HG03520 (cell line): ENCODE data around the gene BAZ2B.
"Not testable (repeated sequence)": the region's sequence is repeated elsewhere in the genome, so short reads cannot be mapped to it uniquely, and the experiment has no call there.

ENCODE experiments used
- ATAC-seq: cut with Tn5 transposase; IDR thresholded peaks from one replicate; pipeline ENCODE4 v1.9.1; 2021; ENCODE audit warnings: mild to moderate bottlenecking, moderate library complexity; ENCODE audit not compliant: unreplicated experiment

Gene BAZ2B

DNA sequence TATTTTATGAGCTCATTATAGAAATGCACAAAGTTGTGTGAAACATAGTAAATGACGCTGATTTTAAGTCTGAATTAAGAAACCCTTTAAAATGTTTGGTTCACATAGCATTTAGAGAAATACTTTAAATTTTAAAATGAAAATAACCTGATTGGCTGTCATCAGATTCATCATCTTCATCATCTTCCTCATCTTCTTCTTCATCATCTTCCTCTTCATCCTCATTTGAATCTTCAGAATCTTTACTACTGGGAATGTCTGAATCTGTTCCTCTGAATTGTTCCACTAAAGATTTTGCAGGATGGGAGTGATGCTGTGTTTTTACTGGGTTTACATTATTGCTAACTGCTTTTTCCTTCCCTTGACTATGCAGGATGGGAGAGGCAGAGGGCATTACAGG is 183.7 kb downstream of the BAZ2B start:
- ATAC-seq, result no peak

DNA sequence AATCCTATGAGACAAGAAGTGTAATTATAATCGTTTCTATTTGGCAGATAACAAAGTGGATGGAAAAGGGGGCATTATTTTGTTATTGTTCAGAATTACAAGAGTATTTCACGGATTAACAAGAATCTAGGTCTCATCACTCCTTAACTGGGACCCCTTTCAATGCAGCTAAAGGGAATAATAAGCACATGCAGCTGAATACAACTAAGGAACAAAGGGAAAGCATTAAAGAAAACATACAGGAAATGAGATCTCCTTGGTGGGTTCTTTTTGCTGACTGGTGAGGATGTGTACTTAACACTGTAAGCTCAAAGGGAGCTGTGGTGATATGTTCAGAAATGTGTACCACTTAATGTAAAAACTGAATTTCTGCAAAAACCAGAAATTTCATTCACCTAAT is 189.3 kb downstream of the BAZ2B start:
- ATAC-seq, result no peak

DNA sequence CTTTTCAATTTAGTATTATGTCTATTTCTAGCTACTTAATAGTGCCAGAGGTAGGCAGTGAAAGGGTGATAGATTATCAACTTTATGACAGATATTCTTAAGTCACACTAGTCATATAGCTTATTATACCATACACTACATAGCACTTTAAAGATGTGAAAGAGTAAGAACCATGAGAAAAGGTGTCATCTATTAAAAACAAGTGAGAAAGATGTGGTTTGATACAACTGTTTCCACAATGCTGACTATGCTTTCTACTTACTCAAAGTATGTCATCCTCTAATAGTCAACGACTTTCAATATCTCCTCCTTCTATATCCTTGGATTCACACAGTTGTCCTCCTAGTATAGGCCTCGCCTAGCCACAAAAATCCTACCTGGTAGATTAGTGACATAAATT is 196.9 kb downstream of the BAZ2B start:
- ATAC-seq, result no peak

DNA sequence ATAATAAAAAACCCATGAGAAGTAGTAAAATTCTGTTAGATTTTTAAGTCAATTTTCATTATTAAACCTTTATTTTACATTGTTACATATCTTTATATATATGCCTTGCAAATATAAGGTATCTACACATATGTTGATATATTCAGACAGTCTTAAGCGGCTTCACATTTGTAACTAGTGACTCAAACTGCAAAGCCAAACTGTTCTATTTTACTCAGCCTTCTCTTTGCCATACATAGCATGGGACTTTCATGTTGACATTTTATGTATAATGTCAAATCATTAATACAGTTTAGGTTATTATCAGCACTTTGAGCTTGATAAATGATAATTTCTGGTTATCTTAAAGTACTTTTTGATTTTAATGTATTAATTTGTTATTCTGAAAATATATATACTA is 204.9 kb downstream of the BAZ2B start:
- peak; percentile 70 for ATAC-seq

DNA sequence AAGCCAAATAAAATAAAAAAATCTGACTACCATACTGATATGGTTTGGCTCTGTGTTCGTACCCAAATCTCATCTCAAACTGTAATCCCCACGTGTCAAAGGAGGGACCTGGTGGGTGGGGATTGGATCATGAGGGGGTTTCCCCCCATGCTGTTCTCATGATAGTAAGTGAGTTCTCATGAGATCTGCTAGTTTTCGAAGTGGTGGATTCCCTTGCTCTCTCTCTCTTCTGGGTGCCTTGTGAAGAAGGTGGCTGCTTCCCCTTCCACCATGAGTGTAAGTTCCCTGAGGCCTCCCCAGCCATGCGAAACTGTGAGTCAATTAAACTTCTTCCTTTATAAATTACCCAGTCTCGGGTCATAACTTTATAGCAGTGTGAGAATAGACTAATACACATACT is 206.1 kb downstream of the BAZ2B start:
- no peak for ATAC-seq

DNA sequence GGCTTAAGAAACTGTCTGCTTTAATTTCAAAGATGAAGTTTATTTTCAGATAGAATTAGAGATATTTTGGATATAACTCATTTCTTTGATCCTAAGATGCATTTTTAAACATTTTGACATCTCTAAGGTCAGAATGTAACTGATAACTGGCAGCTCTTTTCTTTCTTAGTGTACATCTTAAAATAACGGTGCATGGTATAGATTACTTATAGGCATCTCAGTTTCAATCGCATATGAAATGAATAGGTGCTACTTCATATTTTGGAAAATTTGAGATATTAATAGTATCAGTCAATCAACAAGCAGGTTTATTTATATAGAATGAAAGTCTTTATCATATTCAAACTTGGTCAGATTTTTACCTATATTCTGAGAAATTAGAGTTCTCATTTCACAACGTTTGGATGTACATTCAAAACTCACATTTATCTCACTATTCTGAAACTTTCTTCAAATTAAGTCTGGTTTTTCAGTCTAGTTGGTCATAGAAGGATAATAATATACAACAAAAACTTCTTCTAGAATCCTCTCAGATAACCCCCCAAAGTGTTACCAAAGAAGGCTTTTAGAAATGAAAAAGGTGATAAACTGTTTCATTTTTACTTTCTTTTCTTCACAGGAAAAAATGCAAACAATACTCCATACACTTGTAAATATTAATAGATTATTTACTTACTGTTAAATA is 207.1 kb downstream of the BAZ2B start:
- ATAC-seq, result no peak

DNA sequence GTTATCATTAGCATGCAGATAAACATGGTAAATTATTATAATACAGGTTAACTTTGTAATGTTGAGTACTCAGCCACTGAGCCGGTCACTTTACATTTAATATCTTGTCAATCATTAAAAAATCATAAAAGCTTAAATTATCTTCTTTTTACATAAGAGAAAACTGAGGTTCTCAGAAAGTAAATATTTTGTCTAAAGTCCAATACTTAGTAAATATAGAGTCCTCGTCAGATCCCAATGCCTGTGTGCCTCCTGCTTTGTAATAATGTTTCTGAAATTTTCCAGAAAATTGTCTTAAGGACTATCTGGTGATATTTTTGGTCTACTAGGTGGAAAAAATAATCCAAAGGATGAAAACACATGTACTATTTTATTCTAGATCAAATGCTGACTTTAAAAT is 213.6 kb downstream of the BAZ2B start:
- ATAC-seq, result no peak

DNA sequence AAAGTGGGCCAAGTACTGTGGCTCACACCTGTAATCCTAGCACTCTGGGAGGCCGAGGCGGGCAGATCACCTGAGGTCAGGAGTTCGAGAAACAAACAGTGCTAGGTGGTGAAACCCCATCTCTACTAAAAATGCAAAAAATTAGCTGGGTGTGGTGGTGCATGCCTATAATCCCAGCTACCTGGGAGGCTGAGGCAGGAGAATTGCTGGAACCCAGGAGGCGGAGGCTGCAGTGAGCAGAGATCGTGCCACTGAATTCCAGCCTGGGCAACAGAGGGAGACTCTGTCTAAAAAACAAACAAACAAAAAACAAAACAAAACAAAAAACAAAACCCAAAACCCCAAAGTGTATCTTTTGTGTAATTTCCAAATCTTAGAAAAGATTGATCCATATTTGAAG is 214.2 kb downstream of the BAZ2B start:
- ATAC-seq, result not testable (repeated sequence)

DNA sequence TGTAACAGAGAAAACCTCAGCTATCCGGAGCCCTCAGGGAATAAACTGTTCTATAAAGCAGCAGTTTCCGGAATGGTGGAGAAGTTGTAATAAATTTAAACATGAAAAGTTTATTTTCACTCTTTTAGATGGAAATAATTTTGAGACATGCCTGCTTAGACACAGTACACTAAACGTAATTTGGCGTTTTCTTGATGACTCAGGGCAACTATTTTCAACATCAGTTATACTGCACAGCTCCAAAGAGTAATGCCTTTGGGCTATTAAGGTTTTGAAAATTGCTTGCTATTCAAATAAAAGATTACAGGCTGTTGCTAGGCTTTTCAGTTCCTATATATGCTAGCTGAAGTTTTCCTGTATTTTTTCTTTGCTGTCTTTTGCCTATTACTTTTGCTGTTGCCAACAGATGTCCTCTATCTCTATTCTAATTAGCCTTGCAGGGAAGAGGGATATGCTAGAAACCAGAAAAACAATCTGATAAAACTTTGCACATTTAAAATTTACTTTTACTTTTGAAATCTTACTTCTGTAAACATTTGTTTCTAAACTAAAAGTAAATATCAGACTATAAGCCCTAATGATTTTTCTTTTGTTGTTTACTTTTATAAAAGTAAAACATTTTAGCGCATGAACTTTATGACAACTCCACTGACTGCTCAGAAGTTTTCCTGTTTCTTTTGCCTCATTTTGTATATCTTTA is 216.5 kb downstream of the BAZ2B start:
- ATAC-seq, result no peak

DNA sequence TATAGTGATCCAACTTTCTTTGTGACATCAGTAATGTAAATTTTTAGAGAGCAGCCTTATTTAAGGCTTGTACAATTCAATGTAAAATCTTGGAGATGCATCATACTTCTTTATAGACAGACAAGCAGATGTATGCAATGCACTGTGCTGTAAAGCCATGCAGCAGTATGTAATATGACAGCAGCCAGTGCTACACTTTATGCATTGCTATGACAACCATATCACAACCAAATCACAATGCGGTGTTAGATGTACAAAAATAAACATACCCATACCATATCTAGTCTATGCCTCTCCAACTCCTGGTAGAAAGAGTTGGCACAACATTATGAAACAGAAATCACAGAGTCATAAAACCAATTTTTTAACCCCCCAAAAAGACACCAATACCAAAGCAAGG is 219.5 kb downstream of the BAZ2B start:
- ATAC-seq, result no peak

DNA sequence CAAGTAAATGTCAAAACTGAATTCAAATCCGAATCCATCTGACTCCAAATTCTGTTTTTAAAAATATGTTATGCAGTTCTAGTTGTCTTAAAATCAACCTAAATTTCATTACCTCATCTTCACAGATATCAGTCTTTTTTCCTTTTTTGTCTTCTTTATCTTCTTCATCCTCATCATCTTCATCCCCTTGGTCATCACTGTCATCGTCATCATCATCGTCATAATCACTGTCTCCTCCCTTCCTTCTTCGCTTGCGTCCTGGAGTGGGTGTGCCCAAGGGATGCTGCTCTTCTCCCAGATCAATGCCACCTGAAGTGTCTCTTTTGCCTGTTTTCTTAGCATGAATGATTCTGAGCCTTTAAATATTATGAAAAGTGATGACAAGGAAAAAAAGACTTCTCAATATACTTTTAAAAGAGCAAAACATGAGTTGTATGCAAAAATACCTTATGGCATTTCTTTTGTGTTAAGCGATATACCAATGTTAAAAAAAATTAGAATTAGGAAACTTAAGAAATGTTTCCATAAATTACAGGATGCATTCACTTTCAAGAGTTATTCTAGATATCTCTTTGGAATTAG is 233.8 kb downstream of the BAZ2B start:
- no peak for ATAC-seq

DNA sequence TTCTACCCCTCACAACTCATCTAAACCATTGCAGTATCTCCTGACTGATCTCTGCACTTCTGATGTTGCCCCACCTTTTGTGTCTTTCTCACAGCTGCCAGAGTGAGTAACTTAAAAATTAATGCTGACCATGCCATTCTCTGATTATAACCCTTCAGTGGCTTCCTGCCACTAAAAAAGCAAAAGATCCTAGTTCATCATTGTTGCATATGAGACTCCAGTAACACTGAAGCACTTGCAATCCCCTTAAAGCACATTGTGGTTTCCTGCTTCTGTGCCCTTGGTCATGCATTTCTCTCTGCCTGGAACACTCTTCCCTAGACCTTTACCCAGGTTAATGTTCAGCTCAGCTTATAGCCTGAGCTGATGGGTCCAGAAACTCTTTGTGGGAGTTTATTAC is 234.8 kb downstream of the BAZ2B start:
- ATAC-seq, result no peak

DNA sequence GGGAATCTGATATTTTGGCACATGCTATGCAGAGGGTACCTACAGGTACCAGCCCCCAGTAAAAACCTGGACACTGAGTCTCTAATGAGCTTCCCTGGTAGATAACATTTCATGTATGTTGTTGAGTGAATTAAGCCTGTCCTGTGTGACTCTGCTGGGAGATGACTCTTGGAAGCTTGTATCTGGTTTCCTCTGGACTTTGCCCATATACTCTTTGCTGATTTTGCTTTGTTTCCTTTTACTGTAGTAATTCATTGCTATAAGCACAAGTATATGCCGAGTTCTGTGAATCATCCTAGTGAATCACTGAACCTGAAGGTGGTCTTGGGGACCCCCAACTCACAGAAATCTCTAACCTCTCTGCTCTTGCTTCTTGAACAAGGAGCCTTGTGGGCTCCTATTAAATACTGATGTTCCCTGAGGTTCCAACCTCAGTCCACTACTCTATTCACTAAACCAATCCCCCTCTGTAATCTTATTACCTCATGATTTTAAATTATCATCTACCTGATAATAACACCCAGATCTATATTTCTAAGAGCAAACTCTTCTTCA is 235.6 kb downstream of the BAZ2B start:
- no peak for ATAC-seq

DNA sequence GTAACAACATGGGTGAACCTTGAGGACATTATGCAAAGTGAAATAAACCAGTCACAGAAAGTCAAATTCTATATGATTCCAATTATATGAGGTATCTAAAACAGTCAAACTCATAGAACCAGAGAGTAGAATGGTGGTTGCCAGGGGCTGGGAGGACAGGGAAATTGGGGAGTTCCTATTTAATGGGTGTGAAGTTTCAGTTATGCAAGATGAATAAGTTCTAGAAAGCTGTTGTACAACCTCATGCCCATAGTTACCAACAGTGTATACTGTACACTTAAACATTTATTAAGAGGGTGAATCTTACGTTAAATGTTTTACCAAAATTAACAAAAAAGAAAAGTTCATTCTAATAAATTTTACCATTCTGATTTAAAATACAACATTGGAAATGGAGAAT is 237.2 kb downstream of the BAZ2B start:
- no peak for ATAC-seq

DNA sequence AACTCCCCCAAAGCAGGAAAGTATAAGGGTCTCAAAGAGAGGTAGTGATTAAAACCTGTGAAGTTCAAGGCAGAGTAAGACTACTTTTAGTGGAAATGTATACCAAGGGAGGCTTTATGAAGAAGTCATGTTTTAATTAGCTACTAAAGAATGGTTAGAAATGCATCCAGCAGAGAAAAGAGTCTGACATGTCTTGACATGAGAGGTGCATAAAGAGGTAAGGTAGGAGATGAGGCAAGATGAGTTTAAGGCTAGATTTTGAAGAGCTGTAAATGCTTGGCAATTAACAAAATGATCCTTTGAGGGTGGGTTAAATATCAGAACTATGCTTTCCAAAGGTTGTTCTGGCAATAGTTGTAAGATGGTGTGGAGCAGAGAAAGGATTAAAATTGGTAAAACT is 241.1 kb downstream of the BAZ2B start:
- no peak for ATAC-seq

DNA sequence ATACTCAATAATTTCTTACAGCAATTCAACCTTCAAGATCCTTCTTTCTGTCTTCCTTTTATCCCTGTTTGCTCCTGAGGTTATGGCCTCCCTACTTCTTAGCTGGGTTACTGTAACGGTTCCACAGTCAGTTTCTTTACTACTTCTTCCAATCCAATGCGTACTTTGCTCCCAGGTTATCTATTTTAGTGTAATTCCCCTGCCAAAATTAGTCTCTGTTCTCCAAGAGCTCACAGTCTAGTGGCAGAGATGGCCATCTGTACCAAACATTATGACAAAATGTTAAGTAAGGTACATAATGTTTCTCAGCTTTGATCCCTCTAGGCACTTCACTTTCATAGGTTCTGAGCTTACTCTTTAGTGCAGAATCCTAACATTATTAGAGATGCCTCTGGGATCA is 244.8 kb downstream of the BAZ2B start:
- no peak for ATAC-seq

DNA sequence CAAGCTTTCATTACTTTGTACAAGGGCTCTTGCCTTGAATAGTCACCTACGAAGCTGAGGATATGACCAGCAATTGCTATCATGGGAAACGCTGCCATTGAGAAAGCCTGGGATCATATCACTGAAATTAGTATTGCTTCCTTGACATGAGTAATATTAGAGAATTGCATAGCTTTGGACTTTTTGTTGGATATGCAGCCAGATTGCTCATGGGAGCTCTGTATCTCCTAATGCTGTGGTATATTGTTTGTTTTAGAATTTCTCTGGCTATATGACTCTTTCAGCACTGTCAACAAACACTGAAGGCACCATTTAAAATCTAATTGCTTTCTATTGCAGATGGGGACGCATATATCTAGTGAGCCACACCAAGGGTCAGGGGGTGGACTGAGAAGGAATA is 249.8 kb downstream of the BAZ2B start:
- ATAC-seq, result no peak

DNA sequence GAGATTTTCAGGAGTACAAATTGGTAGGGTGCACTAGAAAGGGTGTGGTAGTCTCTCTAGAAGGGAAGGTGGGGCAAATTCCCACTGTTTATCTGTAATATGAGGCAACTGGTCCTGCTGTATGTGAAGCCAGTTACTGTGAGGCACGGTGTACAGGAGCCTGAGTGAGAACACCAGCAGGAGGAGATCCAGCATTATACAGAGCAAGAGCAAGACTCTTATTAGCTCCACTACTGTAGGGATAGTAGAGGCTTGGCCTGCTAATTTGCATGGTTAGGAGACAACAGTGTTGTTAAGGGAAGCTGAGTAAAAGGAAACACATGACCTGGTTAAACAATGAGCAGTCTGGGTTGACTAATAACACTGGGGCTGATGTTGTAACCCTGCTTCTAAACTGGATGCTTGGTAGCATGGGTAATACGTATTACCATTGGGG is 253.5 kb downstream of the BAZ2B start:
- no peak for ATAC-seq

DNA sequence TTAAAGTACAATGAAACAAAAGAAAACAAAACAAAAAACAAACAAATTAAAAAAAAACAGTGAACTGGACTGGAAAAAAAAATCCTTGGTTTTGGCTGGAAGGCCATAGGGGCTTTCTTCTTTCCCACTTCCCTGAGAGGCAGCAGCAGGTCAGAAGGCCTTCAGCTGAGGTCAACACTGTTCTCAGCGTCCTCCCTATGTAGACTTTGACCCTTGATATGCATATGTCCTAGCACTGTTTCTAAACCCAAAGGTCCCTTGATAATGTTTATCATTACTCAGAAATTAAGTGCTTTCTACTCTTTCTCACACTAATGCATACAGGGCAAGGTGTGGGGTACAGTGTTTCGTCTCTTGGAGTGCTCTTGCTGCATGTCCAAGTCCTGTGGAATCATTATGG is 254.3 kb downstream of the BAZ2B start:
- no peak for ATAC-seq

DNA sequence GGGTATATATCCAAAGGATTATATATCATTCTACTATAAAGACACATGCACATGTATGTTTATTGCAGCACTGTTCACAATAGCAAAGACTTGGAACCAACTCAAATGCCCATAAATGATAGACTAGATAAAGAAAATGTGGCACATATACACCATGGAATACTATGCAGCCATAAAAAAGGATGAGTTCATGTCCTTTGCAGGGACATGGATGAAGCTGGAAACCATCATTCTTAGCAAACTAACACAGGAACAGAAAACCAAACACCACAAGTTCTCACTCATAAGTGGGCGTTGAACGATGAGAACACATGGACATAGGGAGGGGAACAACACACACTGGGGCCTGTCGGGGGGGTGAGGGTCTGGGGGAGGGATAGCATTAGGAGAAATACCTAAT is 254.7 kb downstream of the BAZ2B start:
- ATAC-seq, result not testable (repeated sequence)

DNA sequence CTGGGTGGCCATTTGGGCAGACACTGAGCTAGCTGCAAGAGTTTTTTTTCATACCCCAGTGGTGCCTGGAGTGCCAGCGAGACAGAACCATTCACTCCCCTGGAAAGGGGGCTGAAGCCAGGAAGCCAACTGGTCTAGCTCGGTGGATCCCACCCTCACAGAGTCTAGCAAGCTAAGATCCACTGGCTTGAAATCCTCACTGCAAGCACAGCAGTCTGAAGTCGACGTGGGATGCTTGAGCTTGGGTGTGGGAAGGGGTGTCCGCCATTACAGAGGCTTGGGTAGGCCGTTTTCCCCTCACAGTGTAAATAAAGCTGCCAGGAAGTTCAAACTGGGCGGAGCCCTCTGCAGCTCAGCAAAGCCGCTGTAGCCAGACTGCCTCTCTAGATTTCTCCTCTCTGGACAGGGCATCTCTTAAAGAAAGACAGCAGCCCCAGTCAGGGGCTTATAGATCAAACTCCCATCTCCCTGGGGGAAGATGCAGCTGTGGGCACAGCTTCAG is 260.2 kb downstream of the BAZ2B start:
- no peak for ATAC-seq

DNA sequence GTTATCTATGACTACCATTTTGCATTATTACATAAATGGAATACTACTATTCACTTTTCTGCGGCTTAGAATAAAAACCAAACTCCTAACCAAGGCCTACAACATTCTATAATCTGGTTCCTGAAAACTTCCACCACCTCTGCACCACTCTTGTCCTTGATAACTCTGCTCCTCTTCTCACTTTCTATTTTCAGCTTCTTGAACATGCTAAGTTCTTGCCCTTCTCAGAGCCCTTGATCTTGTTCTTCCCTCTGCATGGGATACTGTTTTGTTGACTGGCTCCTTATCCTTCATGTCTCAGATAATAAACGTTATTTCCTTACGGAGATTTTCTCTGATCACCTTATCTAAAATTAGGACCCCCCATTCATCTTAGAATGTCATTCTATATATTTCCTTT is 264.4 kb downstream of the BAZ2B start:
- no peak for ATAC-seq
